Activated naive CD4-positive, alpha-beta T cell treated with anti-CD3 and anti-CD28 coated beads, Interleukin-2, amount 50 U/mL, for 24 hours (primary cell): ENCODE measurements around the gene FBXO33.
A peak's percentile ranks its signal among the peaks of the same experiment; 100 is the strongest.
"Not testable (repeated sequence)": the region's sequence is repeated elsewhere in the genome, so short reads cannot be mapped to it uniquely, and the experiment has no call there.

Source experiments
- H3K27ac Mint-ChIP-seq: one replicate; pipeline ENCODE4 v1.8.0; 2021; ENCODE audit warnings: mild to moderate bottlenecking, mixed read lengths
- H3K27me3 Mint-ChIP-seq: one replicate; pipeline ENCODE4 v1.8.0; 2021; ENCODE audit warnings: mixed read lengths
- H3K36me3 Mint-ChIP-seq: one replicate; pipeline ENCODE4 v1.8.0; 2021; ENCODE audit warnings: mixed read lengths
- H3K4me1 Mint-ChIP-seq: one replicate; pipeline ENCODE4 v1.8.0; 2021; ENCODE audit warnings: mixed read lengths
- H3K4me3 Mint-ChIP-seq: one replicate; pipeline ENCODE4 v1.8.0; 2021; ENCODE audit warnings: mild to moderate bottlenecking, mixed read lengths
- H3K9me3 Mint-ChIP-seq: one replicate; pipeline ENCODE4 v1.8.0; 2021; ENCODE audit warnings: mixed read lengths

The FBXO33 gene

DNA sequence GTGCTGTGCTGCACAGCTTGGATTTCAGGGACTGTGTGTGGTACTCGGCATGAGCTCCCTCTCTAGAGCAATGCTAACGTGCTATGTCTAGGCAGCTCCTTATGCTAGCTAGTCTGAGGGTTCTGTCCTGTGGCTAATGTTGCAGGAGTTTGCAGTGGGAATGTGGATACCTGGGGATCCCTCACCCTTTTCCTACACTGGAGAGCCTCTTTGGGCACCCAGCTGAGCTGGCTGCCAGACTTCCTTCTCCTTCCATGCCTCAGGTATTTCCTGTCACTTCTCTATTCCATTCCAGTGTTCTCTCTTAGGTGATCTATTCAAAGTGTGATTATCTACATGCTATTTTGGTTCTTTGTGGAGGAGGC is 64.9 kb downstream of the FBXO33 start:
- Mint-ChIP-seq H3K27ac (no peak overlapping the region), H3K27me3 (no peaks in the 10 kb centered on the region), H3K4me1 (peaks cover 12% of the 10 kb centered on the region), H3K4me3 (no peak overlapping the region), H3K36me3 (peaks cover 33% of the 10 kb centered on the region), H3K9me3 (peaks cover 9% of the 10 kb centered on the region)

DNA sequence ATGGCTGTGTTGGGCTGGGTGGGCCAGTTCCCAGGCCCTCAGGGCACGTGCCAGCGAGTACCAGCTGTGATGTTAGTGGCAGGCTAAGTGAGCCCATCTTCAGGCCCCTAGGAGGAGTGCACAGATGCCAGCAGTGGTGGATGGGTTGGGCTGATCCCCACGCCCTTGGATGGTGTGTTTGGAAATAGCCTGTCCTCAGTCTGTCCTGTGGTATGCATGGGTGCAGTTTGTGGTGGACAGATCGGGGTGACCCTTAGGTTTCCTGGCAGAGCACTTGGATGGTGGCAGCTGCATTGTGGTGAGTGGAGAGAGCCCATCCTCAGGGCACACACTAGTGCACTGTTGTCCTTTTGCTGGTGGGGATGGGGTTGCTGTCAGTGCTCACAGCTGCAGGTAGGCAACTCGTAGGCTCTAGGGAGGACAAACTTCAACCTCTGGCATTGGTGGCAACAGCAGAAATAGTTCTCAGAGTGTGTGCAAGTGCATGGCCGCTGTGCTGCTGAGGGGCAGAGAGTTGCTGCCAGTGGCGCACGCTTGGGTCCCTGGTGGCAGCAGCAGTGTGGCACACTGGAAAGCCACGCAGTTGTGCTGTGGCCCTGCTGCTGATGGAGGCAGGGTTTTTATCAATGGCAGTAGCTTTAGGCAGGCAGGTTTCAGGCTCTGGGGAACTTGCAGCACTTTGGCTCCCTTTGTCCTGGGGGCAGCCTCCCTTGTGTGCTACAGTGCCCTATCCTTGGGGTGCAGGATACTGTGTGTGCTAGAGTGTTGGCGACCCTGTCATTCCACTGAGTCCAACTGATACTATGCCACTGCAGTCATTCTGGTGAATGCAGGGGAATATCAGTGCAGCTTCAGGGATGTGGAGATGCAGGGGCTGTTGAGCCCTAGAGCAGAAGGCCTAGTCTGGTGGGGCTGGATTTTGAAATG is 65.5 kb downstream of the FBXO33 start:
- peaks cover 15% of the 10 kb centered on the region for H3K4me1 Mint-ChIP-seq
- peaks cover 36% of the 10 kb centered on the region for H3K36me3 Mint-ChIP-seq
- no peaks in the 10 kb centered on the region for H3K27me3 Mint-ChIP-seq
- H3K4me3 Mint-ChIP-seq: no peak overlapping the region
- H3K27ac Mint-ChIP-seq: no peak overlapping the region
- peaks cover 13% of the 10 kb centered on the region for H3K9me3 Mint-ChIP-seq

DNA sequence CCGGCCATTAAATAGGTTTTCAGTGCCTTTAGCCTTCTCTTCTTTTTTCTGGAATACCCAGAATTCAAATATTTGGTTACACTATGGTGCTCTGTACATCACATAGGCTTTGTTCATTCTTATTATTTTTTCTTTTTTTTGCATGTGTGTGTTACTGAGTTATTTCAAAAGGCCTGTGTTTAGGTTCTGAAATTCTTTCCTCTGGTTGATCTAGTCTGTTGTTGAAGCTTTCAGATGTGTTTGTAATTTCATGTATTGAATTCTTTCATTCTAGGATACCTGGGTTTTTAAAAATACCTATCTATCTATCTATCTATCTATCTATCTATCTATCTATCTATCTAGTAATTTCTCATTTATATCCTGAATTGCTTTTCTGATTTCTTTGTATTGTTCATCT is 66.9 kb downstream of the FBXO33 start:
- H3K4me3 Mint-ChIP-seq: no peak overlapping the region
- peaks cover 20% of the 10 kb centered on the region for H3K9me3 Mint-ChIP-seq
- no peaks in the 10 kb centered on the region for H3K27me3 Mint-ChIP-seq
- peaks cover 46% of the 10 kb centered on the region for H3K36me3 Mint-ChIP-seq
- H3K27ac Mint-ChIP-seq: no peak overlapping the region
- peaks cover 18% of the 10 kb centered on the region for H3K4me1 Mint-ChIP-seq

DNA sequence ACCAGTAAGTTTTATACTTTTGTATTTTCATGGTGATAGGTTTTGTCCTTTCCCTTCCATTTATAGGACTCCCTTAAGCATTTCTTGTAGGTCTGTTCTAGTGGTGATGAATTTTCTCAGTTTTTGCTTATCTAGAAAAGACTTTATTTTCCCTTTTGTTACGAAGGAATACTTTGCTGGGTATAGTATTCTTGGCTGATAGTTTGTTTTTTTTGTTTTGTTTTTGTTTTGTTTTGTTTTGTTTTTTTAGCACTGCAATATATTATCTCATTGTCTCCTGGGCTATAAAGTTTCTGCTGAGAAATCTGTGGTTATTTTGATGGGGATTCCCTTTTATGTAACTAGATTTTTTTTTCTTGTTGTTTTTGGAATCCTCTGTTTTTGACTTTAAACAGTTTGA is 67.7 kb downstream of the FBXO33 start:
- Mint-ChIP-seq H3K9me3 (peaks cover 21% of the 10 kb centered on the region), H3K4me1 (peaks cover 22% of the 10 kb centered on the region), H3K27me3 (no peaks in the 10 kb centered on the region), H3K36me3 (peaks cover 53% of the 10 kb centered on the region), H3K27ac (no peak overlapping the region), H3K4me3 (no peak overlapping the region)

DNA sequence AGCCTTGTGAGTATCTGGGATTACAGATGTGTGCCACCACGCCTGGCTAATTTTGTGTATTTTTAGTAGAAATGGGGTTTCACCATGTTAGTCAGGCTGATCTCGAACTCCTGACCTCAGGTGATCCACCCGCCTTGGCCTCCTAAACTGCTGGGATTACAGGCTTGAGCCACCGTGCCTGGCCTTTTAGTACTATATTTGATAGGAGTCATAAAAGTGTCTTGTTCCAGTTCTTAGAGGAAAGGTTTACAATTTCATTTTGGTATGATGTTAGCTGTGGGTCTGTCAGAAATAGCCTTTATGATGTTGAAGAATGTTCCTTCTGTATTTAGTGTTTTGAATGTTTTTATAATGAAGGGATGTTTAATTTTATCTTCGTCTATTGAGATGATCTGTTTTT is 70.7 kb downstream of the FBXO33 start:
- Mint-ChIP-seq H3K9me3 (peaks cover 22% of the 10 kb centered on the region), H3K36me3 (peaks cover 71% of the 10 kb centered on the region), H3K4me1 (peaks cover 30% of the 10 kb centered on the region)
- H3K27me3 Mint-ChIP-seq, H3K27ac Mint-ChIP-seq, H3K4me3 Mint-ChIP-seq: not testable (repeated sequence)

DNA sequence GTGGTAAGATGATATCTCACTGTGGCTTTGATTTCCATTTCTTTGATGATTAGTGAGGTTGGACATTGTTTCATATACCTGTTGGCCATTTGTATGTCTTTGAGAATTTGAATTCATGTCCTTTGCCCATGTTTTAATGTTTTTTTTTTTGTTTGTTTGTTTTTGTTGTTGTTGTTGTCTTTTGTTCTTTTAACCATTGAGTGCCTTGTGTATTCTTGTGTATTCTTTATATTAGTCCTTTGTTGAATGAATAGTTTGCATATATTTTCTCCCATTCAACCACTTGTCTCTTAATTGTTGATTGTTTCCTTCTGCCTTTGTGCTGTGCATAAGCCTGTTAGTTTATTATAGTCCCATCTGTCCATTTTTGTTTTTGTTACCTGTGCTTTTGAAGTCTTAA is 71.9 kb downstream of the FBXO33 start:
- H3K4me1 Mint-ChIP-seq: peaks cover 32% of the 10 kb centered on the region
- peaks cover 22% of the 10 kb centered on the region for H3K9me3 Mint-ChIP-seq
- no peaks in the 10 kb centered on the region for H3K27me3 Mint-ChIP-seq
- peaks cover 69% of the 10 kb centered on the region for H3K36me3 Mint-ChIP-seq
- no peak overlapping the region for H3K4me3 Mint-ChIP-seq
- peak overlapping the region; percentile 11 for H3K27ac Mint-ChIP-seq

DNA sequence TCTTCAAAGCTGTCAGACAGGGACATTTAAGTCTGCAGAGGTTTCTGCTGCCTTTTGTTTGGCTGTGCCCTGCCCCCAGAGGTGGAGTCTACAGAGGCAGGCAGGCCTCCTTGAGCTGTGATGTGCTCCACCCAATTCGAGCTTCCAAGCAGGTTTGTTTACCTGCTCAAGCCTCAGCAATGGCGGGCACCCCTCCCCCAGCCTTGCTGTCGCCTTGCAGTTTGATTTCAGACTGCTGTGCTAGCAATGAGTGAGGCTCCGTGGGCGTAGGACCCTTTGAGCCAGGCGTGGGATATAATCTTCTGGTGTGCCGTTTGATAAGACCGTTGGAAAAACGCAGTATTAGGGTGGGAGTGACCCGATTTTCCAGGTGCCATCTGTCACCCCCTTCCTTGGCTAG is 73.2 kb downstream of the FBXO33 start:
- H3K27ac Mint-ChIP-seq, H3K4me3 Mint-ChIP-seq, H3K27me3 Mint-ChIP-seq: not testable (repeated sequence)
- Mint-ChIP-seq H3K36me3 (peaks cover 67% of the 10 kb centered on the region), H3K4me1 (peaks cover 32% of the 10 kb centered on the region), H3K9me3 (peaks cover 22% of the 10 kb centered on the region)

DNA sequence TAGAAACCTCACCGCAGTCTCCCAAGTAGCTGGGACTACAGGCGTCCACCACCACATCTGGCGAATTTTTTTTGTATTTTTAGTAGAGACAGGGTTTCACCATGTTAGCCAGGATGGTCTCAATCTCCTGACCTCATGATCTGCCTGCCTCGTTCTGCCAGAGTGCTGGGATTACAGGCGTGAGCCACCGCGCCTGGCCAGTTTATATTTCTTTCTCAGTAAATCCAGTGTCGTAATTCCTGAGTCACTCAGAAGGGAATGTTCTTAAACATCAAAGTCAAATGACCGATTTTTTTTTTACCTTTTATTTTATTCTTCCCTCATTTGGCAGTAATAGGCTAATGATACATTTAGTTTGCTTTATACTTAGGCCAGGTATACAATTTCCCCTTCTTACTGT is 80.5 kb downstream of the FBXO33 start:
- no peaks in the 10 kb centered on the region for H3K27me3 Mint-ChIP-seq
- H3K36me3 Mint-ChIP-seq: peaks cover 52% of the 10 kb centered on the region
- H3K9me3 Mint-ChIP-seq: peaks cover 10% of the 10 kb centered on the region
- peaks cover 21% of the 10 kb centered on the region for H3K4me1 Mint-ChIP-seq
- H3K27ac Mint-ChIP-seq: no peak overlapping the region
- H3K4me3 Mint-ChIP-seq: no peak overlapping the region

DNA sequence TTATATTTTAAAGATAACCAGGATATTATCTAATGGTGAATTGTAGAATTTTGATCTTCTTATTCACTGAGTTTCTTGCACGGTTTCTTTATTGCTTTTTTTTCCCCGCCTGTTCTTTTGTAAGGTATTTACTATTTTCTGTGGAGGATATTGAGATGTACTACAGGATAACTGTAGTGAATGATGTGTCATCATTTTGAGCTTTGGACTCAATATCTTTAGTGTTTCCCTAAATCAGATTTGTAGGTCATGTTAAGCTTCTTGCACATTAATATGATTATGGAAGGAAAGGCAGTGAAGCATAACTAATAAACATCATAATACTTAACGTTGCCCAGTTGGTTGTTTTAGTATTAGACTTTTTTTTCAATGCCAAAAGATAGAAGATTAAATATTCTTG is 81.4 kb downstream of the FBXO33 start:
- Mint-ChIP-seq H3K27me3 (no peaks in the 10 kb centered on the region), H3K36me3 (peaks cover 48% of the 10 kb centered on the region), H3K9me3 (peaks cover 5% of the 10 kb centered on the region), H3K27ac (peak overlapping the region; percentile 88), H3K4me1 (peaks cover 15% of the 10 kb centered on the region), H3K4me3 (no peak overlapping the region)
